Erythroblast (primary cell): Measurements from ENCODE around the gene CDC20.

Experiments used
- GATA1 ChIP-seq: IDR thresholded peaks from 2 replicates; pipeline ENCODE4 v1.6.1; 2011; ENCODE audit warnings: low read depth, mild to moderate bottlenecking, control low read depth, low read length, moderate library complexity
- POLR2A ChIP-seq: IDR thresholded peaks from 2 replicates; pipeline ENCODE4 v1.6.1; 2011; ENCODE audit warnings: mild to moderate bottlenecking, low read length

- TF ChIP-seq POLR2A (no peak), GATA1 (no peak)
Observed at GRCh38 chr1:43354471-43354870, 4.3 kb upstream of the CDC20 start.
